Neural progenitor cell (in vitro differentiated cells): ENCODE results near the gene COX5A. TPM values are rescaled to one million over a fixed set of nuclear protein-coding genes. Genes with fewer than 3 reads are reported as not detected.

Experiments used
- DNase-seq: peaks from one replicate; pipeline ENCODE4 v3.0.0-alpha.2; 2016; ENCODE audit warnings: low spot score
- H2AFZ ChIP-seq: fragments of 200-600 bp; sonication (generic); replicated peaks from 2 replicates; pipeline ENCODE4 v1.6.1; 2016; ENCODE audit warnings: antibody characterized with exemption
- H3F3A ChIP-seq: fragments of 200-600 bp; sonication (generic); 2 replicates; pipeline ENCODE4 v1.6.1; 2016; ENCODE audit warnings: antibody characterized with exemption, low read depth
- H3K27ac ChIP-seq: fragments of 200-600 bp; sonication (generic); 2 replicates; pipeline ENCODE4 v1.5.1; 2016; ENCODE audit warnings: mild to moderate bottlenecking
- H3K27me3 ChIP-seq: fragments of 200-600 bp; sonication (generic); 2 replicates; pipeline ENCODE4 v1.6.1; 2016; ENCODE audit warnings: mild to moderate bottlenecking, moderate library complexity
- H3K36me3 ChIP-seq: fragments of 200-600 bp; sonication (generic); 2 replicates; pipeline ENCODE4 v1.5.1; 2016
- H3K4me1 ChIP-seq: fragments of 200-600 bp; sonication (generic); 2 replicates; pipeline ENCODE4 v1.6.1; 2016; ENCODE audit warnings: mixed run types
- H3K4me2 ChIP-seq: fragments of 200-600 bp; sonication (generic); 2 replicates; pipeline ENCODE4 v1.6.1; 2016
- H3K4me3 ChIP-seq: fragments of 200-600 bp; sonication (generic); 2 replicates; pipeline ENCODE4 v1.5.1; 2016
- H3K79me2 ChIP-seq: fragments of 200-600 bp; sonication (generic); 2 replicates; pipeline ENCODE4 v1.6.1; 2016; ENCODE audit warnings: low read depth
- H3K9ac ChIP-seq: fragments of 200-600 bp; sonication (generic); 2 replicates; pipeline ENCODE4 v1.6.1; 2016
- H3K9me3 ChIP-seq: fragments of 200-600 bp; sonication (generic); 2 replicates; pipeline ENCODE4 v1.5.1; 2016; ENCODE audit warnings: low read depth
- H4K20me1 ChIP-seq: fragments of 200-600 bp; sonication (generic); 2 replicates; pipeline ENCODE4 v1.6.1; 2016; ENCODE audit warnings: low read depth
- H3K27ac Mint-ChIP-seq: 3 replicates; pipeline ENCODE4 v1.8.0; 2021; ENCODE audit warnings: mixed read lengths
- H3K27me3 Mint-ChIP-seq: 2 replicates; pipeline ENCODE4 v1.8.0; 2022; ENCODE audit warnings: low read depth, mild to moderate bottlenecking, inconsistent platforms, moderate library complexity, mixed read lengths; ENCODE audit not compliant: insufficient read depth
- H3K36me3 Mint-ChIP-seq: 3 replicates; pipeline ENCODE4 v1.8.0; 2021; ENCODE audit warnings: mixed read lengths
- H3K4me1 Mint-ChIP-seq: 3 replicates; pipeline ENCODE4 v1.8.0; 2021; ENCODE audit warnings: mixed read lengths
- H3K4me3 Mint-ChIP-seq: 3 replicates; pipeline ENCODE4 v1.8.0; 2021; ENCODE audit warnings: mild to moderate bottlenecking, moderate library complexity, mixed read lengths
- H3K9me3 Mint-ChIP-seq: 3 replicates; pipeline ENCODE4 v1.8.0; 2020; ENCODE audit warnings: mixed read lengths
- EZH2 ChIP-seq: fragments of 200-600 bp; sonication (generic); IDR thresholded peaks from 2 replicates; pipeline ENCODE4 v1.6.1; 2017; ENCODE audit warnings: antibody characterized with exemption, mild to moderate bottlenecking, moderate library complexity
- EZH2phosphoT487 ChIP-seq: fragments of 200-600 bp; sonication (generic); IDR thresholded peaks from 2 replicates; pipeline ENCODE4 v1.6.1; 2017; ENCODE audit warnings: antibody characterized with exemption
- total RNA-seq: library from RNA; depleted of rRNA; stranded (reverse); fragments of >200 nt; gene quantifications from 2 replicates; pipeline ENCODE4 v1.2.3, GENCODE V29; 2015; ENCODE audit warnings: low replicate concordance
- TF ChIP-seq, protein P1 (sequence below): fragments of 200-600 bp; sonication (generic); IDR thresholded peaks from 2 replicates; pipeline ENCODE4 v1.5.1; 2017; ENCODE audit warnings: antibody characterized with exemption, mild to moderate bottlenecking

The COX5A gene
- total RNA-seq, 1 donor from 2014 or later, result 200 TPM

DNA sequence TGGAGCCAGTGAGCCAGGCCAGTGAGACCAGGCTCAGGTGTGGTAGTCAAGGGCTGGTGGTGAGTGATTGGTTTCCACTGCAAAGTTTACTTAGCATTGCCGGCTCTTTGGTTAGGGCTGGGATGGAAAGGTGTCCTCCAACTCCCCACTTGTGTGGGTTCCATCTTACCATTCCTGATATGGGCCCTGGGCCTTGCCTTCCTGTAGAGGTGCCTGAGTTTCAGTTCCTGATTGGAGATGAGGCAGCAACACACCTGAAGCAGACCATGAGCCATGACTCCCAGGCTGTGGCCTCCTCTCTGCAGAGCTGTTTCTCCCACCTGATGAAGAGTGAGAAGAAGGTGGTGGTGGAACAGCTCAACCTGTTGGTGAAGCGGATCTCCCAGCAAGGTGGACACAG, 44.9 kb downstream of the COX5A start:
- no peak overlapping the region for H3K4me3 Mint-ChIP-seq
- Histone ChIP-seq H3K9me3 (no peaks in the 10 kb centered on the region), H3F3A (peaks cover 14% of the 10 kb centered on the region), H3K4me3 (no peak overlapping the region), H3K36me3 (no peaks in the 10 kb centered on the region), H3K4me2 (no peak overlapping the region), H3K27me3 (peaks cover 4% of the 10 kb centered on the region), H4K20me1 (no peaks in the 10 kb centered on the region), H3K27ac (no peak overlapping the region), H3K9ac (no peak overlapping the region), H3K4me1 (peaks cover 5% of the 10 kb centered on the region), H3K79me2 (peaks cover 12% of the 10 kb centered on the region), H2AFZ (no peak overlapping the region)
- DNase-seq, result no peak
- peaks cover 14% of the 10 kb centered on the region for H3K36me3 Mint-ChIP-seq
- peaks cover 20% of the 10 kb centered on the region for H3K4me1 Mint-ChIP-seq
- TF ChIP-seq, protein P1, sequence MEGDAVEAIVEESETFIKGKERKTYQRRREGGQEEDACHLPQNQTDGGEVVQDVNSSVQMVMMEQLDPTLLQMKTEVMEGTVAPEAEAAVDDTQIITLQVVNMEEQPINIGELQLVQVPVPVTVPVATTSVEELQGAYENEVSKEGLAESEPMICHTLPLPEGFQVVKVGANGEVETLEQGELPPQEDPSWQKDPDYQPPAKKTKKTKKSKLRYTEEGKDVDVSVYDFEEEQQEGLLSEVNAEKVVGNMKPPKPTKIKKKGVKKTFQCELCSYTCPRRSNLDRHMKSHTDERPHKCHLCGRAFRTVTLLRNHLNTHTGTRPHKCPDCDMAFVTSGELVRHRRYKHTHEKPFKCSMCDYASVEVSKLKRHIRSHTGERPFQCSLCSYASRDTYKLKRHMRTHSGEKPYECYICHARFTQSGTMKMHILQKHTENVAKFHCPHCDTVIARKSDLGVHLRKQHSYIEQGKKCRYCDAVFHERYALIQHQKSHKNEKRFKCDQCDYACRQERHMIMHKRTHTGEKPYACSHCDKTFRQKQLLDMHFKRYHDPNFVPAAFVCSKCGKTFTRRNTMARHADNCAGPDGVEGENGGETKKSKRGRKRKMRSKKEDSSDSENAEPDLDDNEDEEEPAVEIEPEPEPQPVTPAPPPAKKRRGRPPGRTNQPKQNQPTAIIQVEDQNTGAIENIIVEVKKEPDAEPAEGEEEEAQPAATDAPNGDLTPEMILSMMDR, result no peak
- TF ChIP-seq EZH2phosphoT487, result no peak
- TF ChIP-seq EZH2, result no peak
- H3K27me3 Mint-ChIP-seq, result peaks cover 4% of the 10 kb centered on the region
- no peaks in the 10 kb centered on the region for H3K9me3 Mint-ChIP-seq
- H3K27ac Mint-ChIP-seq, result no peak overlapping the region

DNA sequence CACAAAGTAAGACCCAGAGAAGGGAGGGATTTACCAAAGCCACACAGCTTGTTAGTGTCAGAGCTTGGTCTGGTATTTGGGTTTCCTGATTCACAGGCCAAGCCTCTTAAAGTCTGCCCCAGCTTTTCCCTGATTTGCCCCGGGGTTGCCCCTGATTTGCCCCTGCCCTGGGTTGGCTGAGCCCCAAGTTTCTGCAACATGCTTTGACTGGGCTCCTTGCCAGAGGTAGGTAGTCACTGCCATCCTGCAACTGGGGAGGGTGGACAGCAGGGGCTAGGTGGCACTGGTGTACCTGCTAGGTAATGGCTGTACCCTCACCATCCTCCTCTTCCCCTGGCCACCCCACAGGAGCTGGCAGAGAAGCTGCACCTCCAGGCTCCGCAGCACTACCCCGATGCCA, 45.6 kb downstream of the COX5A start:
- H3K9ac ChIP-seq, result no peak overlapping the region
- H3K9me3 ChIP-seq, result no peaks in the 10 kb centered on the region
- Mint-ChIP-seq H3K4me1 (peaks cover 23% of the 10 kb centered on the region), H3K27me3 (peaks cover 2% of the 10 kb centered on the region), H3K27ac (no peak overlapping the region), H3K36me3 (peaks cover 14% of the 10 kb centered on the region), H3K9me3 (no peaks in the 10 kb centered on the region), H3K4me3 (peak overlapping the region; percentile 76)
- H4K20me1 ChIP-seq, result no peaks in the 10 kb centered on the region
- H3F3A ChIP-seq, result peaks cover 14% of the 10 kb centered on the region
- TF ChIP-seq EZH2phosphoT487 (no peak), EZH2 (no peak)
- TF ChIP-seq, protein P1, result no peak
- DNase-seq, result no peak
- no peak overlapping the region for H3K27ac ChIP-seq
- H3K4me1 ChIP-seq, result peaks cover 8% of the 10 kb centered on the region
- peaks cover 4% of the 10 kb centered on the region for H3K27me3 ChIP-seq
- H3K4me2 ChIP-seq, result no peak overlapping the region
- no peaks in the 10 kb centered on the region for H3K36me3 ChIP-seq
- H3K79me2 ChIP-seq, result peaks cover 12% of the 10 kb centered on the region
- H2AFZ ChIP-seq, result no peak overlapping the region
- H3K4me3 ChIP-seq, result no peak overlapping the region

DNA sequence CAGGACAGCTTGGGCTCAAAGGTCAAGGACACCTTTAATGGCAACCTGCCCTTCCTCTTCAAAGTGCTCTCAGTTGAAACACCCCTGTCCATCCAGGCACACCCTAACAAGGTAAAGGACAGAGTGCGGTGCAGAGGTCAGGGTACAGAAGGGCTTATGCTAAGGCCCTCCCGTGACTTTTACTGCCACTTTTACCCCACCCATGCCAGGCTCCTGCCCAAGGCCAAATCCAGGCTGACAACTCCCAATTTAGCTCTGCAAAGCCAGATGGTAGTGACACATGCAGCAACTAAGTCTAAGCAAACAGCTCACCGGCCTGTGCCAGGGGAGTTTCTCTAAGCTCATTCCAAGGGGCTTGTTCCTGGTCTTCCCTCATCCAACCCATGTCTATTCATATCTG, 46.4 kb downstream of the COX5A start:
- peaks cover 10% of the 10 kb centered on the region for H3K4me1 ChIP-seq
- H3K9ac ChIP-seq, result no peak overlapping the region
- no peaks in the 10 kb centered on the region for H3K9me3 ChIP-seq
- no peaks in the 10 kb centered on the region for H4K20me1 ChIP-seq
- Mint-ChIP-seq H3K36me3 (peaks cover 14% of the 10 kb centered on the region), H3K27ac (no peak overlapping the region), H3K27me3 (peaks cover 2% of the 10 kb centered on the region), H3K9me3 (no peaks in the 10 kb centered on the region), H3K4me1 (peaks cover 25% of the 10 kb centered on the region), H3K4me3 (peak overlapping the region; percentile 76)
- TF ChIP-seq EZH2, result no peak
- TF ChIP-seq EZH2phosphoT487, result no peak
- H3K36me3 ChIP-seq, result no peaks in the 10 kb centered on the region
- peaks cover 4% of the 10 kb centered on the region for H3K27me3 ChIP-seq
- no peak overlapping the region for H2AFZ ChIP-seq
- peaks cover 11% of the 10 kb centered on the region for H3F3A ChIP-seq
- H3K4me3 ChIP-seq, result no peak overlapping the region
- peaks cover 12% of the 10 kb centered on the region for H3K79me2 ChIP-seq
- H3K4me2 ChIP-seq, result no peak overlapping the region
- no peak for DNase-seq
- H3K27ac ChIP-seq, result no peak overlapping the region

DNA sequence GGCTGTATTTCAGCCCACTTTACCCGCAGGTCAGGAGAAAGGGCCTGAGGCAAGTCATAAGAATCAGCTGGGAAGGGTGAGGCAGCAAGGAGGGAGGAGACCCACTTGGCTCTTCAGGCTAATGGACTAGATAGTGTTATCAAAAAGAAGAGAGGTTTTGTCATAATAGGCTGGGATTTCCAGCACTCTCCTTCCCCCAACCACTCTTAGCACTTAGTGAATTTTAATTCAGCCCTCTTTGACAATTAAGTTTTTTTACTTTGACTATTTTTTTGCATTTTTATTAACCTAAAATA, 47.3 kb downstream of the COX5A start:
- Histone ChIP-seq H3K4me2 (peak overlapping the region; percentile 98), H3K36me3 (no peaks in the 10 kb centered on the region), H3K4me3 (peak overlapping the region; percentile 86), H3K9me3 (no peaks in the 10 kb centered on the region), H3K27ac (no peak overlapping the region), H3K79me2 (peaks cover 12% of the 10 kb centered on the region), H3K27me3 (peaks cover 4% of the 10 kb centered on the region), H3K9ac (peak overlapping the region; percentile 78), H2AFZ (no peak overlapping the region), H3F3A (peaks cover 11% of the 10 kb centered on the region), H3K4me1 (peaks cover 10% of the 10 kb centered on the region), H4K20me1 (no peaks in the 10 kb centered on the region)
- TF ChIP-seq, protein P1, result no peak
- TF ChIP-seq EZH2phosphoT487 (no peak), EZH2 (no peak)
- H3K4me3 Mint-ChIP-seq, result peak overlapping the region; percentile 88
- peaks cover 5% of the 10 kb centered on the region for H3K27me3 Mint-ChIP-seq
- H3K9me3 Mint-ChIP-seq, result no peaks in the 10 kb centered on the region
- peak overlapping the region; percentile 22 for H3K27ac Mint-ChIP-seq
- DNase-seq, result no peak
- H3K36me3 Mint-ChIP-seq, result peaks cover 14% of the 10 kb centered on the region
- H3K4me1 Mint-ChIP-seq, result peaks cover 25% of the 10 kb centered on the region
